NCI-H2107 treated with DMSO at 0.1 percent for 48 hours (cell line): Measurements from ENCODE around the gene ALKBH4.
"Not testable (repeated sequence)": the region's sequence is repeated elsewhere in the genome, so short reads cannot be mapped to it uniquely, and the experiment has no call there.

Experiments
- DNase-seq: peaks from one replicate; lab custom pipeline; 2025; ENCODE audit not compliant: unreplicated experiment; lab: John Stamatoyannopoulos, UW

Gene ALKBH4

DNA sequence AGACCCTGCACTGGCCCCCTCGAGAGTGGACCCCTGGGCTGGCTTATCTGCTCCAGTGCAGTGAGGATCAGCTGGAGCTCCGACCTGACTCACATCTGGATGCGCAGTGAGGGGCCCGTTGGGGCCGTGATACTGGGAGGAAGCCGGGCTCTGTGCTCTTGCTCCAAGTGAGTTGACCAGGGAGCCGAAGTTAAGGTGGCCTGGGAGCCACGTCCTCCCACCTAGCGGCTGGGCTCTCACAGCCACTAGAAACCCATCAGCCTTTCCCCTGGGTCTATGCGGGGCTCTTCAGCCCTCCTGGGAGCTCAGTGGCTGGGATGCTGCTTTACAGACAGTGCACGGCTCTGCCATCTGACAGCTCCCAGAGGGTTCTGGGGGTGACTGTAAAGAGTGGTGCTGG is 9.1 kb downstream of the ALKBH4 start:
- no peak for DNase-seq

GRCh38 chr7:102454932-102455331 is 9.7 kb downstream of the ALKBH4 start:
- DNase-seq = not testable (repeated sequence)

DNA sequence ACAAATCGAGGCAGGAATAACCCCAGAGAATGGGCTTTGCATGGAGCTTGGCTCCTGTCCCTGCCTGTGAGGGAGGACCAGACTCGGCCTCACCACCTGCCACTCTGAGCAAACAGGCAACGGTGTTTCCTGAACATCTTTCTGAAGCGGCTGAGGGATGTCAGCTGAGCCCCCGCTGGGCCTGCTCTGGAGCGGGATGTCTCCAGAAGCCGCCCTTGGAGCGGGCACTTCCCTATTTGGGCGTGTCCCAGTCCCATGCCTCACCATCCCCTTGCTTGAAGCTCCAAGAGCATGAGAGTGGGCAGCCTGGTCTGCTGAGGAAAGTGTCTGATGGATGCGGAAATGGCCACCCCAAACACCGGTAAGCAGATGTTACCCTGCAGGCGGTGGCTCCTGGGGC is 10.2 kb downstream of the ALKBH4 start:
- no peak for DNase-seq

DNA sequence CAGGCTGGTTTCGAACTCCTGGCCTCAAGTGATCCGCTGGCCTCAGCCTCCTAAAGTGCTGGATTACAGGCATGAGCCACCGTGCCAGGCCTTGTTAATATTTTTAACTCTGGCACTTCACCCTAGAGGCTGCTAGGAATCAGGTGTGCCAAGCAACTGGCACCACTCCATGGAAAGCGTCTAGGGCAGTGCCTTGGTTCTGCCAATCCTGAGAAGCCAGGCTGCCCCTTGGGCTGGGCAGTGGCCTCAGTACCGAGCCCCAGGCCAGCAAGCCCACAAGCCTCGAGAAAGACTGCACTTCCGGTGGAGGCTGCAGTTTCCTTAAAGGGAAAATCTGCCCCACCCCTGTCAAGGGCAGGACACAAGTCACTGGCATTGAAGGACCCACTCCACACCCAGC is 11.3 kb downstream of the ALKBH4 start:
- no peak for DNase-seq

DNA sequence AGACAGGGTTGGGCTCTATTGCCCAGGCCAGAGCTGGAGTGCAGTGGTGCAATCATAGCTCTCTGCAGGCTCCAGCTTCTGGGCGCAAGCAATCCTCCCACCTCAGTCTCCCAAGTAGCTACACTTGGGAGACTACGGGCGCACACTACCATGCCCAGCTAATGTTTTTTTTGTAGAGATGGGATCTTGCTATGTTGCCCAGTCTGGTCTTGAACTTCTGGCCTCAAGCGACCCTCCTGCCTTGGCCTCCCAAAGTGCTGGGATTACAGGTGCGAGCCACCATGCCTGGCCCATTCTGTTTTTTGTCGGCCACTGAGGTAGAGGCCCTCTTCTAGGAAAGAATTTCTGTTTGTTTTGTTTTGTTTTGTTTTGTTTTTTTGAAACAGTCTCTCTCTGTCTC is 12.2 kb downstream of the ALKBH4 start:
- DNase-seq = no peak

DNA sequence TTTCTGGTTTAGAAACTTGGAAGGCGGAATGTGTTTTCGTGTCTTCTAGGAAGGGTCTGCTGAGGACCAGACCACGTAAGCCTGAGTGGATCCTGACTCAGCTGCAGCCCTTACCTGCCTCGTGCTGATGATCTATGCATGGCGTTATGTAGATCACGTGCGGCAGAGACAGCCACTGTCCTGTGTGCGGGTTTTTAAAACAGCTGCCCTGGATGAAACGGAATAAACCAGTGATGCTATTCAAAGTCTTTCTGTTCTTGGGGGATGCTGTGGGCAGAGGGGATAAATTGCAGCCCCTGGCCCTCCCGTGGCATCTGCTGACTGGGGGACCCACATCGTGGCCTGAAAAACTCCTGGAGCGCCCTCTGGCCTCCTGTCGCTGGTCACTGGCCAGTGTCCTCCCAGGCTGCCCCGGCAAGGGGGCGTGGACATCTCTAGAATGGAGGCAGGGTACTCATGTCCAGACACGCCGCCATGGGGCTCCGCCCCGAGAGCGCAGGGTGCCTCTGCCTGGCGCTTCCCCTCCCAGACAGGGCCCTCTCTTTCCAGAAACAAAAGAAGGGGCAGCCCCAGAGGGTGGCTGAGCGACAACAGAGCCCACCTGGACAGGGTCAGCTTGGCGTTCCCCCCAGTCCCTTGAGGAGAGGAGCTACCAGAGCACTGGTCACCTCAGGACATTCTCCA is 13.2 kb downstream of the ALKBH4 start:
- DNase-seq = peak; percentile 42

DNA sequence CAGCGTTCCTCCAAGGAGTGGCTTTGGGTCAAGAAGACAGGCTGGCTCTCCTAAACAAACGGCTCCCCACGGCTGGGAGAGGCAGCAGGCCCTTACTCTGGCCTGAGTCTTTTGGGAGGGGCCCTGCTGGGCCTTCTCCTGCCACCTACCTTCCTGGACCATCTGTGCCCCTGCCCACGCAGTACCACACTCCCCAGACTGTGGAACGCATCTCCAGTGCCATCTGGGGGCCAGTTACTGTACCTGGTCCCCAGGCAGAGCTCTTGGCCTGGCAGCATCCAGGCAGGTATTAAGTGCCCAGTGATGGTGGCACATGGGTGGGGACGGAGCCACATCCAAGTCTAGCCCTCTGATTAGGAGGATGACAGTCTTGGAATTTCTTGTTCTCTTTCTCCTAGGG is 14.4 kb downstream of the ALKBH4 start:
- no peak for DNase-seq

- no peak for DNase-seq
These were observed 15.5 kb downstream of the ALKBH4 start for GRCh38 chr7:102449136-102449535.

- DNase-seq = no peak
These were observed 17.4 kb downstream of the ALKBH4 start for GRCh38 chr7:102447311-102447710.

DNA sequence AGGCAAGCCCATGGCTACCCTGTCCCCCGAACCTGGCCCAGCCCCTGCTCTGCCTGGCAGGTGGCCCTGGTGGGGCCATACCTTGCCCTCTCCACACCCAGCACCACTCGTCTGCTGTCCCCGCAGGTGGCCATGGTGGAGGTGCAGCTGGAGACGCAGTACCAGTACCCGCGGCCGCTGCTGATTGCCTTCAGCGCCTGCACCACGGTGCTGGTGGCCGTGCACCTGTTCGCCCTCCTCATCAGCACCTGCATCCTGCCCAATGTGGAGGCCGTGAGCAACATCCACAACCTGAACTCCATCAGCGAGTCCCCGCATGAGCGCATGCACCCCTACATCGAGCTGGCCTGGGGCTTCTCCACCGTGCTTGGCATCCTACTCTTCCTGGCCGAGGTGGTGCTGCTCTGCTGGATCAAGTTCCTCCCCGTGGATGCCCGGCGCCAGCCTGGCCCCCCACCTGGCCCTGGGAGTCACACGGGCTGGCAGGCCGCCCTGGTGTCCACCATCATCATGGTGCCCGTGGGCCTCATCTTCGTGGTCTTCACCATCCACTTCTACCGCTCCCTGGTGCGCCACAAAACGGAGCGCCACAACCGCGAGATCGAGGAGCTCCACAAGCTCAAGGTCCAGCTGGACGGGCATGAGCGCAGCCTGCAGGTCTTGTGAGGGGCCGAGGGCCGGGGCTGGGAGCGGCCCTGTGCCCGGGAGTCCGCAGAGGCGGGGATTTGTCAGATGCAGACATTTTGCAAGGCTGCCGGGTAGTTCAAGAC is 18.1 kb downstream of the ALKBH4 start:
- no peak for DNase-seq

GRCh38 chr7:102445674-102446071 is 19.0 kb downstream of the ALKBH4 start:
- DNase-seq = no peak

DNA sequence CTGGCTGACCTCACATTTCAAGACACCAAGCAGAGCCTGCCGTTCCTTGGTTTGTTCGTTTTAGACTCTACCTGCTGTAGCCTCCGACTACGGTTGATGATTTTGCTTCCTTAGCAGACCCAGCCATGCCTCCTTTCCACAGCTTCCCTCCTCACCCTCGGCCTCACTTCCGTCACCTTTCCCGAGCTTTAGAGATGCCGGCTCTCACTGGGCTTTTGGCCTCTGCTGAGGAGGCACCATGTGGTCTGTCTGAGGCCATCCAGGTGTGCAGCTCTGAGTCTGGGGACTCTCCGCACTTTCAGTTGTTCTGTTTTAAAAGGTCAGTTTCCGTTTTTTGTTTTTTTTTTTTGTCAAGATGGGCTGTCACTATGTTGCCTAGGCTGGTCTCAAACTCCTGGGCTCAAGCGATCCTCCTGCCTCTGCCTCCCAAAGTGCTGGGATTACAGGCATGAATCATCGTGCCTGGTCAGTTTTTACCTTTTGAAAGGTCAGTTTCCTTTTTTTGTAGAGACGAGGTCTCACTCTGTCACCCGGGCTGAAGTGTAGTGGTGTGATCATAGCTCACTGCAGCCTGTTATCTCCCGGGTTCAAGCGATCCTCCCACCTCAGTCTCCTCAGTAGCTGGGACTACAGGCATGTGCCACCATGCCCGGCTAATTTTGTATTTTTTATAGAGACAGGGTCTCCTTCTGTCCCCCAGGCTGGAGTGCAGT is 19.5 kb downstream of the ALKBH4 start:
- DNase-seq = no peak

DNA sequence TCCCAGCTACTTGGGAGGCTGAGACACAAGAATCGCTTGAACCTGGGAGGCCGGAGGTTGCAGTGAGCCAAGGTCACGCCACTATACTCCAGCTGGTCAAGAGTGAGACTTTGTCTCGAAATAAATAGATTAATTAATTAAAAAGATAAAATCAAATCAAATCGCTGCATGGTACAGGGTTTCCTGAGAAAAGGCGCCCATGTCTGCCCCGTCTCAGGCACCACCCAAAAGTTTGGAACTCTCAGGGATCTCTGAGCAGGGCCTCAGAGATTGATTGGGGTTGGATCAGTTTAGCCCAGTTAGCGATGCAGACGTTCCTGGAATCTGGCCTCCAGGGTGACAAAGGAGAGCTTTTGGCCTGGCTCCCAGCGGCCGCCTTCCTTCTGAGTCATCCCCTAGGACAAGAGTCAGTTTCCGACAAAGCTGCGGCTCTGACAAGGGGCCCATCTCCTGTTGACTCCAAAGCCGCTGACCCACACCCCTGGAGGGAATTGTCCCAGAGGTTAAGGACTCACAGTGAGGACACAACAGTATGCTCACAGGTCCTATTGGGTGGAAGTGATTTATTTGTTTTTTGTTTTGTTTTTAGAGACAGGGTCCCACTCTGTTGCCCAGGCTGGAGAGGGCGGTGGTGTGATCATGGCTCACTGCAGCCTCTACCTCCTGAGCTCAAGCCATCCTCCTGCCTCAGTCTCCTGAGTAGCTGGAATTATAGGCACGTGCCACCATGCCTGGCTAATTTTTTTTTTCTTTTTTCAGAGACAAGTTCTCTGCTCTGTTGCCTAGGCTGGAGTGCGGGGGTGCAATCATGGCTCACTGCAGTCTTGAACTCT is 24.5 kb downstream of the ALKBH4 start:
- DNase-seq = no peak

- no peak for DNase-seq
These were observed 28.5 kb downstream of the ALKBH4 start for GRCh38 chr7:102436118-102436517.

DNA sequence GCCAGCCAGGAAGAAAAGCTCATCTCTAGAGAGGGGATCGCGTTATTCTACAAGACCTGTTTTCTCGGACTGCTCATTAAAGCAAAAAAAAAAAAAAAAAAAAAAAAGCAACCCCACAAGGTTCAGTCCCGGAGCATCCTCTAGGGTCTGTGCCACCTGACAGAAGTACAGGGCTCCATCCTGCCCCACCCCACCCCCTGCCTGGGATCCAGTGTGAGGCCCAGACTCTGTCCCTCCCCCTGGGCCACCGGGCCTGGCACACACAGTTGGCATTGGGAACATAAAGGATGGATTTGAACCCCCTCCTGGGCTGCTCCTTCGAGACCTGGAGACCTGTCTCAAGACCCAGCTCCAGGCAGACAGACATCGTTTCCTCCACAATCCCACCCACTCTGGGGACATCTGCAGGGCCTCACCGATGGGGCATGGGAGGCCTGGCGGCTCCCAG is 30.6 kb downstream of the ALKBH4 start:
- no peak for DNase-seq

- DNase-seq = peak; percentile 24
These were observed 31.2 kb downstream of the ALKBH4 start, which contains the start of gene ORAI2 for GRCh38 chr7:102433219-102434038. ORAI2 (plus strand) TSS chr7:102433575; CDS start chr7:102438957, 5,382 bp downstream.

GRCh38 chr7:102432442-102433218 is 32.0 kb downstream of the ALKBH4 start:
- no peak for DNase-seq

GRCh38 chr7:102431617-102432298 is 32.9 kb downstream of the ALKBH4 start:
- peak; percentile 90 for DNase-seq
